DND-41 (cell line): ENCODE measurements around the gene ARHGAP26.

Source experiments
- ATAC-seq: fragments of 200-7000 bp; cut with Tn5 transposase; 3 replicates; pipeline ENCODE4 v1.9.1; 2021; ENCODE audit warnings: low read depth; ENCODE audit not compliant: insufficient read depth
- DNase-seq: peaks from one replicate; pipeline ENCODE4 v3.0.0-alpha.2; 2020
- H2AFZ ChIP-seq: 2 replicates; pipeline ENCODE4 v1.6.0; 2012; ENCODE audit warnings: low read depth, low read length
- H3K27ac ChIP-seq: 2 replicates; pipeline ENCODE4 v1.5.1; 2012; ENCODE audit warnings: low read length, inconsistent platforms
- H3K27me3 ChIP-seq: fragments of 200-600 bp; sonication (generic); 2 replicates; pipeline ENCODE4 v1.6.0; 2012; ENCODE audit warnings: low read length, mild to moderate bottlenecking, inconsistent platforms; ENCODE audit not compliant: insufficient read depth, poor library complexity
- H3K36me3 ChIP-seq: 2 replicates; pipeline ENCODE4 v1.5.1; 2012; ENCODE audit warnings: low read length, inconsistent platforms; ENCODE audit not compliant: insufficient read depth
- H3K4me1 ChIP-seq: 2 replicates; pipeline ENCODE4 v1.5.1; 2012; ENCODE audit warnings: mild to moderate bottlenecking, low read length; ENCODE audit not compliant: insufficient read depth
- H3K4me2 ChIP-seq: 2 replicates; pipeline ENCODE4 v1.6.0; 2012; ENCODE audit warnings: mild to moderate bottlenecking, moderate library complexity, low read length, inconsistent platforms; ENCODE audit not compliant: insufficient read depth
- H3K4me3 ChIP-seq, 2 experiments: fragments of 200-600 bp in 1 of 2; shearing (Covaris generic) in 1 of 2; 2 replicates each; pipeline ENCODE4 v1.5.1; 2012 to 2016; ENCODE audit warnings: inconsistent platforms in 2 of 2, low read length in 2 of 2, mild to moderate bottlenecking in 2 of 2, low read depth in 1 of 2, moderate library complexity in 1 of 2
- H3K79me2 ChIP-seq: 2 replicates; pipeline ENCODE4 v1.6.0; 2012; ENCODE audit warnings: low read length, inconsistent platforms; ENCODE audit not compliant: insufficient read depth
- H3K9ac ChIP-seq: 2 replicates; pipeline ENCODE4 v1.6.0; 2012; ENCODE audit warnings: low read depth, mild to moderate bottlenecking, inconsistent platforms, low read length, moderate library complexity
- H3K9me3 ChIP-seq: 2 replicates; pipeline ENCODE4 v1.5.1; 2012; ENCODE audit warnings: low read length, moderate library complexity, mild to moderate bottlenecking, inconsistent platforms; ENCODE audit not compliant: insufficient read depth, severe bottlenecking
- H4K20me1 ChIP-seq: 2 replicates; pipeline ENCODE4 v1.6.0; 2012; ENCODE audit warnings: low read length; ENCODE audit not compliant: insufficient read depth
- CTCF ChIP-seq: IDR thresholded peaks from 2 replicates; pipeline ENCODE4 v1.5.1; 2012; ENCODE audit warnings: borderline replicate concordance, low read length, moderate library complexity, mild to moderate bottlenecking; ENCODE audit not compliant: poor library complexity, severe bottlenecking; ENCODE audit errors: extremely low read depth
- EZH2 ChIP-seq: IDR thresholded peaks from 3 replicates; pipeline ENCODE4 v1.6.1; 2012; ENCODE audit warnings: borderline replicate concordance, low read depth, mild to moderate bottlenecking, moderate library complexity, low read length, inconsistent platforms; ENCODE audit not compliant: severe bottlenecking

ARHGAP26 gene

DNA sequence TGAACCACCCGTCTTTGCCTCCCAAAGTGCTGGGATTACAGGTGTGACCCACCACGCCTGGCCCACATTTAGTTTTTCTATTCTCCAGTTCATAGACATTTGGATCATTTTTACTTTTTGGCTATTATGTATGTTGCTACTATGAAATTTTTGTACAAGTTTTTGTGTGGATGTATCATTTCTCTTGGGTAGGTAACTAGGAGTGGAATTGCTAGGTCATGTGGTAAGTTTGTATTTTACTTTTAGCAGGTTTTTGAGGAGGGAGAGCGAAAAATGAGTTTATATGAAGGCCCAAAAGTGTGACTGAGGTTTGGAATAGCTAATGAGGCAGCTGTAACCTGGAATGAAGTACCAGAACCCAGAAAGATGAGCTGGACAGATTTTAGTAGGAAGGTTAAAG is 35.2 kb downstream of the ARHGAP26 start:
- no peak for TF ChIP-seq EZH2
- no peak for TF ChIP-seq CTCF
- H3K79me2 ChIP-seq: peaks cover 54% of the 10 kb centered on the region
- ATAC-seq: no peak

GRCh38 chr5:142806841-142807267 is 36.7 kb downstream of the ARHGAP26 start:
- H3K4me1 ChIP-seq: peaks cover 11% of the 10 kb centered on the region

More for the DNA sequence above, 35.2 kb downstream of the ARHGAP26 start:
- Histone ChIP-seq H4K20me1 (peaks cover 3% of the 10 kb centered on the region; the same call in 1 of the 2 replicates), H3K4me3 (no peak overlapping the region), H3K36me3 (no peaks in the 10 kb centered on the region), H3K4me1 (peaks cover 25% of the 10 kb centered on the region), H3K9me3 (no peaks in the 10 kb centered on the region), H3K9ac (no peak overlapping the region), H3K27ac (no peak overlapping the region), H3K4me2 (no peak overlapping the region), H3K27me3 (no peaks in the 10 kb centered on the region), H2AFZ (no peak overlapping the region)
- no peak for DNase-seq

GRCh38 chr5:142807372-142807911 is 37.3 kb downstream of the ARHGAP26 start:
- Histone ChIP-seq H2AFZ (no peak overlapping the region), H3K4me1 (peaks cover 5% of the 10 kb centered on the region), H3K4me3 (no peak overlapping the region), H3K27me3 (no peaks in the 10 kb centered on the region), H3K27ac (no peak overlapping the region), H3K36me3 (no peaks in the 10 kb centered on the region), H4K20me1 (peaks cover 3% of the 10 kb centered on the region; the same call in 1 of the 2 replicates), H3K4me2 (no peak overlapping the region), H3K79me2 (peaks cover 49% of the 10 kb centered on the region), H3K9me3 (no peaks in the 10 kb centered on the region), H3K9ac (no peak overlapping the region)
- TF ChIP-seq CTCF (no peak), EZH2 (no peak)
- ATAC-seq (no peak), DNase-seq (no peak)

More at GRCh38 chr5:142806841-142807267, 36.7 kb downstream of the ARHGAP26 start:
- Histone ChIP-seq H3K4me3 (no peak overlapping the region), H3K27me3 (no peaks in the 10 kb centered on the region), H3K79me2 (peaks cover 55% of the 10 kb centered on the region), H3K9me3 (no peaks in the 10 kb centered on the region), H3K27ac (no peak overlapping the region), H3K36me3 (no peaks in the 10 kb centered on the region), H2AFZ (no peak overlapping the region), H4K20me1 (peaks cover 3% of the 10 kb centered on the region; the same call in 1 of the 2 replicates), H3K4me2 (no peak overlapping the region), H3K9ac (no peak overlapping the region)
- DNase-seq: no peak
- ATAC-seq: 0 out of 3 replicates have a peak, but pooled peaks have one; percentile 24
- no peak for TF ChIP-seq EZH2
- TF ChIP-seq CTCF: no peak
